DND-41 (cell line): Measurements from ENCODE around the gene OPTN.
"Not testable (repeated sequence)": the region's sequence is repeated elsewhere in the genome, so short reads cannot be mapped to it uniquely, and the experiment has no call there.

Source experiments
- ATAC-seq: fragments of 200-7000 bp; cut with Tn5 transposase; 3 replicates; pipeline ENCODE4 v1.9.1; 2021; ENCODE audit warnings: low read depth; ENCODE audit not compliant: insufficient read depth
- DNase-seq: peaks from one replicate; pipeline ENCODE4 v3.0.0-alpha.2; 2020
- H2AFZ ChIP-seq: 2 replicates; pipeline ENCODE4 v1.6.0; 2012; ENCODE audit warnings: low read depth, low read length
- H3K27ac ChIP-seq: 2 replicates; pipeline ENCODE4 v1.5.1; 2012; ENCODE audit warnings: low read length, inconsistent platforms
- H3K27me3 ChIP-seq: fragments of 200-600 bp; sonication (generic); 2 replicates; pipeline ENCODE4 v1.6.0; 2012; ENCODE audit warnings: low read length, mild to moderate bottlenecking, inconsistent platforms; ENCODE audit not compliant: insufficient read depth, poor library complexity
- H3K36me3 ChIP-seq: 2 replicates; pipeline ENCODE4 v1.5.1; 2012; ENCODE audit warnings: low read length, inconsistent platforms; ENCODE audit not compliant: insufficient read depth
- H3K4me1 ChIP-seq: 2 replicates; pipeline ENCODE4 v1.5.1; 2012; ENCODE audit warnings: mild to moderate bottlenecking, low read length; ENCODE audit not compliant: insufficient read depth
- H3K4me2 ChIP-seq: 2 replicates; pipeline ENCODE4 v1.6.0; 2012; ENCODE audit warnings: mild to moderate bottlenecking, moderate library complexity, low read length, inconsistent platforms; ENCODE audit not compliant: insufficient read depth
- H3K4me3 ChIP-seq, 2 experiments: fragments of 200-600 bp in 1 of 2; shearing (Covaris generic) in 1 of 2; 2 replicates each; pipeline ENCODE4 v1.5.1; 2012 to 2016; ENCODE audit warnings: inconsistent platforms in 2 of 2, low read length in 2 of 2, mild to moderate bottlenecking in 2 of 2, low read depth in 1 of 2, moderate library complexity in 1 of 2
- H3K79me2 ChIP-seq: 2 replicates; pipeline ENCODE4 v1.6.0; 2012; ENCODE audit warnings: low read length, inconsistent platforms; ENCODE audit not compliant: insufficient read depth
- H3K9ac ChIP-seq: 2 replicates; pipeline ENCODE4 v1.6.0; 2012; ENCODE audit warnings: low read depth, mild to moderate bottlenecking, inconsistent platforms, low read length, moderate library complexity
- H3K9me3 ChIP-seq: 2 replicates; pipeline ENCODE4 v1.5.1; 2012; ENCODE audit warnings: low read length, moderate library complexity, mild to moderate bottlenecking, inconsistent platforms; ENCODE audit not compliant: insufficient read depth, severe bottlenecking
- H4K20me1 ChIP-seq: 2 replicates; pipeline ENCODE4 v1.6.0; 2012; ENCODE audit warnings: low read length; ENCODE audit not compliant: insufficient read depth
- CTCF ChIP-seq: IDR thresholded peaks from 2 replicates; pipeline ENCODE4 v1.5.1; 2012; ENCODE audit warnings: borderline replicate concordance, low read length, moderate library complexity, mild to moderate bottlenecking; ENCODE audit not compliant: poor library complexity, severe bottlenecking; ENCODE audit errors: extremely low read depth
- EZH2 ChIP-seq: IDR thresholded peaks from 3 replicates; pipeline ENCODE4 v1.6.1; 2012; ENCODE audit warnings: borderline replicate concordance, low read depth, mild to moderate bottlenecking, moderate library complexity, low read length, inconsistent platforms; ENCODE audit not compliant: severe bottlenecking

Gene OPTN

GRCh38 chr10:13099666-13100348, at the start of gene OPTN:
Gene OPTN (plus strand): TSS chr10:13100163. CDS start chr10:13109123, 8,960 bp downstream.
- Histone ChIP-seq H3K36me3 (no peaks in the 10 kb centered on the region), H3K9ac (peak within 1 kb of the TSS; percentile 53), H3K4me3 (peak within 1 kb of the TSS; percentile 38 to 67), H4K20me1 (no peaks in the 10 kb centered on the region), H3K27ac (no peak within 1 kb of the TSS; the same call in 1 of the 2 replicates), H3K4me2 (peak within 1 kb of the TSS; percentile 93), H3K9me3 (no peaks in the 10 kb centered on the region), H3K79me2 (no peaks in the 10 kb centered on the region), H3K27me3 (peaks cover 48% of the 10 kb centered on the region), H2AFZ (peak within 1 kb of the TSS; percentile 88), H3K4me1 (peaks cover 24% of the 10 kb centered on the region)
- TF ChIP-seq EZH2 (no peak), CTCF (peak; percentile 63)
- DNase-seq (peak; percentile 51), ATAC-seq (peak; percentile 66)

- Histone ChIP-seq H4K20me1 (no peaks in the 10 kb centered on the region), H3K27me3 (no peaks in the 10 kb centered on the region), H3K4me2 (no peak overlapping the region), H3K4me3 (no peak overlapping the region), H3K9me3 (no peaks in the 10 kb centered on the region), H3K4me1 (no peaks in the 10 kb centered on the region), H3K9ac (no peak overlapping the region), H3K36me3 (no peaks in the 10 kb centered on the region), H2AFZ (no peak overlapping the region), H3K27ac (no peak overlapping the region), H3K79me2 (no peaks in the 10 kb centered on the region)
- ATAC-seq: no peak
- DNase-seq: no peak
- TF ChIP-seq EZH2 (no peak), CTCF (no peak)
These were observed 48.8 kb upstream of the OPTN start for GRCh38 chr10:13051126-13051694.

- not testable (repeated sequence) for H3K27me3 ChIP-seq, DNase-seq, H3K36me3 ChIP-seq, H4K20me1 ChIP-seq, H3K9ac ChIP-seq, ATAC-seq, H3K27ac ChIP-seq, H2AFZ ChIP-seq, H3K79me2 ChIP-seq, H3K4me1 ChIP-seq, H3K9me3 ChIP-seq, H3K4me2 ChIP-seq, H3K4me3 ChIP-seq
These were observed 46.8 kb upstream of the OPTN start for GRCh38 chr10:13053208-13053607.

DNA sequence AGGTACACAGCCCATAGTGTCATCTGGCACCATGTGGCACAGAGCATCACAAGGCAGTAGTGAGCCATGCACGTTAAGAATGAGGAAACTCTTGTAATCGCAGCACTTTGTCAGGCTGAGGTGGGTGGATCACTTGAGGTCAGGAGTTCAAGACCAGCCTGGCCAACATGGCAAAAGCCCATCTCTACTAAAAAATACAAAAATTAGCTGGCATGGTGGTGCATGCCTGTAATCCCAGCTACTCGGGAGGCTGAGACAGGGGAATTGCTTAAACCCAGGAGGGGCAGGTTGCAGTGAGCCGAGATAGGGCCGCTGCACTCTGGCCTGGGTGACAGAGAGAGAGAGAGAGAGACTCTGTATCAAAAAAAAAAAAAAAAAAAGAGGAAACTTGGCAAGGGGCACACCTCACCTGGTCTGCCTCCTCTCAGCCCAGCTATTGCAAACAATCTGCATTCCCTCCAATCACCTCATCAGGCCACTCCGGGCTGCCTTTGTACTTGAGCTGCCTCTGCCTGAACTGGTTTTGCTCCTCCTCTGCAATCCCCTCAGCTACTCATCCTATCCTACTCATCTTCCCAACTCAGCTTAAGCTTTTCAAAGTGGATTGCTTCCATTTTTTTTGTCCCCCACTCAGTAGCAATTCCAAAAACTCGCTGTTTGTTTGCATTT, 46.0 kb upstream of the OPTN start:
- no peaks in the 10 kb centered on the region for H3K79me2 ChIP-seq
- no peak for ATAC-seq
- H3K4me3 ChIP-seq: no peak overlapping the region
- no peak overlapping the region for H3K4me2 ChIP-seq
- no peak for TF ChIP-seq CTCF
- no peak for TF ChIP-seq EZH2
- no peak overlapping the region for H3K9ac ChIP-seq
- no peak overlapping the region for H2AFZ ChIP-seq
- H4K20me1 ChIP-seq: no peaks in the 10 kb centered on the region
- H3K36me3 ChIP-seq: no peaks in the 10 kb centered on the region
- no peaks in the 10 kb centered on the region for H3K27me3 ChIP-seq
- DNase-seq: no peak
- no peak overlapping the region for H3K27ac ChIP-seq
- H3K9me3 ChIP-seq: no peaks in the 10 kb centered on the region
- H3K4me1 ChIP-seq: no peaks in the 10 kb centered on the region
